ENCODE data around the gene RHPN2. TPM values are rescaled to one million over a fixed set of nuclear protein-coding genes. Genes with fewer than 3 reads are reported as not detected.

The RHPN2 gene
- total RNA-seq, 5 donors from 2014 or later (not counting 1 experiment from before 2014, with no cell fraction given): 0.16 to 0.66 (median 0.33) TPM

- no peak overlapping the region for H3K4me3 ChIP-seq (ENCODE audit: control insufficient read depth in 1 of 2, extremely low read depth in 1 of 2, low read length in 1 of 2)
- peaks cover 4 to 61% of the 10 kb centered on the region in 2 experiments for H3K27me3 ChIP-seq (replicated peaks in 1 of 2; ENCODE audit: control insufficient read depth in 2 of 2, extremely low read depth in 1 of 2, insufficient read depth in 2 of 2, low read length in 1 of 2)
- no peaks in the 10 kb centered on the region for H3K9me3 Mint-ChIP-seq
- ChIA-PET POLR2A (no interaction called here), CTCF (no interaction called here)
- ATAC-seq (replicated peaks in 1 of 4) (no peak), DNase-seq (no peak)
- H3K36me3 Mint-ChIP-seq: no peaks in the 10 kb centered on the region
- 100% methylated on average over 2 of the region's 5 CpGs for WGBS (ENCODE audit: insufficient coverage)
- H3K27ac Mint-ChIP-seq: no peak overlapping the region
- no peak overlapping the region for H3K27ac ChIP-seq (ENCODE audit: low read length)
- no peaks in the 10 kb centered on the region for H3K36me3 ChIP-seq (ENCODE audit: control insufficient read depth in 2 of 2, extremely low read depth in 1 of 2, insufficient read depth in 1 of 2, low read length in 1 of 2)
- H3K4me3 Mint-ChIP-seq: no peak overlapping the region
- H3K4me1 Mint-ChIP-seq: peaks cover 0 to 5% (median 5%) of the 10 kb centered on the region in 3 donors
- H3K4me1 ChIP-seq (ENCODE audit: control insufficient read depth in 1 of 2, extremely low read depth in 1 of 2, insufficient read depth in 2 of 2, low read length in 2 of 2): peaks cover 0 to 18% of the 10 kb centered on the region in 2 experiments
- H3K9me3 ChIP-seq: no peaks in the 10 kb centered on the region
- H3K27me3 Mint-ChIP-seq: peaks cover 18 to 38% of the 10 kb centered on the region in 2 donors
Observed at GRCh38 chr19:33060586-33060985, 4.1 kb downstream of the RHPN2 start.

GRCh38 chr19:33055718-33056117 is 9.0 kb downstream of the RHPN2 start:
- Histone ChIP-seq H3K9me3 (no peaks in the 10 kb centered on the region), H3K4me1 (ENCODE audit: control insufficient read depth in 1 of 2, extremely low read depth in 1 of 2, insufficient read depth in 2 of 2, low read length in 2 of 2) (no peaks in the 10 kb centered on the region), H3K36me3 (ENCODE audit: control insufficient read depth in 2 of 2, extremely low read depth in 1 of 2, insufficient read depth in 1 of 2, low read length in 1 of 2) (no peaks in the 10 kb centered on the region), H3K4me3 (ENCODE audit: control insufficient read depth in 1 of 2, extremely low read depth in 1 of 2, low read length in 1 of 2) (no peak overlapping the region), H3K27me3 (replicated peaks in 1 of 2; ENCODE audit: control insufficient read depth in 2 of 2, extremely low read depth in 1 of 2, insufficient read depth in 2 of 2, low read length in 1 of 2) (peaks cover 0 to 29% of the 10 kb centered on the region in 2 experiments), H3K27ac (ENCODE audit: low read length) (no peak overlapping the region)
- DNase-seq (no peak), ATAC-seq (replicated peaks in 1 of 4) (no peak)
- Mint-ChIP-seq H3K27ac (no peak overlapping the region), H3K27me3 (peaks cover 6 to 14% of the 10 kb centered on the region in 2 donors), H3K36me3 (no peaks in the 10 kb centered on the region), H3K4me1 (no peaks in the 10 kb centered on the region), H3K9me3 (no peaks in the 10 kb centered on the region), H3K4me3 (no peak overlapping the region)
- POLR2A ChIA-PET: interaction anchor here in 1 of 2 donors (0.7 kb wide), 1 partner anchor 44 kb away, joined by 3 read pairs; no protein-coding TSS in a partner anchor
- no CpG with 5 or more reads among the region's 2 CpGs for WGBS (ENCODE audit: insufficient coverage)
- CTCF ChIA-PET: no interaction called here

DNA sequence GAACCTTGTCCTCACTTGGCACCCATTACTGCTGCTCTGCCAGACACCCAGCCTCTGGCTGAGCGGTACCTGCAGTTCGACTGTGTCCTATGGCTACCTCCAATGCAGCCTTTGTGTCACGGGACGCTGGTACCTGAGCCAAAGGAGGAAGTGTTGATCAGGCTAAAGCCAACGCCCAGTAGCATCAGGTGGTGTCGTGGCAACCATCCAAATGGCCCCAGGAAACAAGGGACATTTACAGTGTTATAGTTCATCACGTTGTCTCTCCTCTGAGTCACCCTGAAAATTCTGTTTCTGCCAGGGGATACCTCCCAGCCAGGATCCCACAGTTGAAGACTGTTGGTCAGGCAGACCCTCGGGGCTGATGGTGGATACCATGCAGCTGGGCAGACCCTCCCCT is 10.1 kb downstream of the RHPN2 start:
- CTCF ChIA-PET: interaction anchor here (0.6 to 0.7 kb wide), 3 partner anchors 77 to 588 kb away, joined by 6 to 8 read pairs (median 6); no protein-coding TSS in a partner anchor
- H3K27ac ChIP-seq (ENCODE audit: low read length): no peak overlapping the region
- no peaks in the 10 kb centered on the region for H3K9me3 ChIP-seq
- Mint-ChIP-seq H3K27me3 (peaks cover 0 to 5% of the 10 kb centered on the region in 2 donors), H3K27ac (no peak overlapping the region), H3K4me1 (no peaks in the 10 kb centered on the region), H3K36me3 (no peaks in the 10 kb centered on the region), H3K4me3 (no peak overlapping the region), H3K9me3 (no peaks in the 10 kb centered on the region)
- peaks cover 0 to 19% of the 10 kb centered on the region in 2 experiments for H3K27me3 ChIP-seq (replicated peaks in 1 of 2; ENCODE audit: control insufficient read depth in 2 of 2, extremely low read depth in 1 of 2, insufficient read depth in 2 of 2, low read length in 1 of 2)
- H3K4me3 ChIP-seq (ENCODE audit: control insufficient read depth in 1 of 2, extremely low read depth in 1 of 2, low read length in 1 of 2): no peak overlapping the region
- POLR2A ChIA-PET: no interaction called here
- DNase-seq (no peak), ATAC-seq (replicated peaks in 1 of 4) (no peak)
- H3K36me3 ChIP-seq (ENCODE audit: control insufficient read depth in 2 of 2, extremely low read depth in 1 of 2, insufficient read depth in 1 of 2, low read length in 1 of 2): no peaks in the 10 kb centered on the region
- H3K4me1 ChIP-seq (ENCODE audit: control insufficient read depth in 1 of 2, extremely low read depth in 1 of 2, insufficient read depth in 2 of 2, low read length in 2 of 2): no peaks in the 10 kb centered on the region
- 69% methylated on average over 7 of the region's 8 CpGs for WGBS (ENCODE audit: insufficient coverage)

DNA sequence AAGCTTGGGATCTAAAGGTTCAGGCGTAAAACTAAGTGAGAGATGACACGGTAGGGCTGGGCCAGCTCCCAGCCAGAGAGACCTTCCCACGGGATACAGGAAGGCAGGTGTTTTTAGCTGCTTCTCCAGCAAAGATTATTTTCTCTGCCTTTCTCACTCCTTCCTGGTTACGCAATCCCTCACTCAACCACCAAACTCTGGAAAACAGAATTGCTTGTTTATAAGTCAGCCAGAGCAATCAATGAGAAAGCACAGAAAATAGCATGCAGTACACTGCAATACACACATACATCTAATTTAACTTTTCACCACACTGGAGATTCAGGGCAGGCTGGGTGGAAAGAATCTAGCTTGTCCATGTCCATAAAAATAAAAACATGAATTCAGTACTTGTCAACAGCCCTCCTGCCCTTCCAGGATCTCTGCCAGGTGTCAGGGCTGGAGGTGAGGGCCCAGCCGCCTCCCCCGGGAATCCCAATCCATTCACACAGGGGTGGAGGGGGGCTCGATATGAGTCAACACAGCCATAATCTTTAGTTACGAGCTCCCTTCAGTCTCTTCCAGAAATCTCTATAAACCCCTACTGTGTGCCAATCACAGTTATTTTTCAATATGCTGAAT is 12.2 kb downstream of the RHPN2 start:
- Histone ChIP-seq H3K36me3 (ENCODE audit: control insufficient read depth in 2 of 2, extremely low read depth in 1 of 2, insufficient read depth in 1 of 2, low read length in 1 of 2) (no peaks in the 10 kb centered on the region), H3K4me1 (ENCODE audit: control insufficient read depth in 1 of 2, extremely low read depth in 1 of 2, insufficient read depth in 2 of 2, low read length in 2 of 2) (no peaks in the 10 kb centered on the region), H3K9me3 (no peaks in the 10 kb centered on the region), H3K27me3 (replicated peaks in 1 of 2; ENCODE audit: control insufficient read depth in 2 of 2, extremely low read depth in 1 of 2, insufficient read depth in 2 of 2, low read length in 1 of 2) (peaks cover 0 to 13% of the 10 kb centered on the region in 2 experiments), H3K4me3 (ENCODE audit: control insufficient read depth in 1 of 2, extremely low read depth in 1 of 2, low read length in 1 of 2) (no peak overlapping the region), H3K27ac (ENCODE audit: low read length) (no peak overlapping the region)
- DNase-seq (no peak), ATAC-seq (replicated peaks in 1 of 4) (no peak)
- 68% methylated on average over 3 of the region's 8 CpGs for WGBS (ENCODE audit: insufficient coverage)
- Mint-ChIP-seq H3K4me1 (no peaks in the 10 kb centered on the region), H3K27ac (no peak overlapping the region), H3K27me3 (peaks cover 0 to 2% of the 10 kb centered on the region in 2 donors), H3K4me3 (no peak overlapping the region), H3K36me3 (no peaks in the 10 kb centered on the region), H3K9me3 (no peaks in the 10 kb centered on the region)
- CTCF ChIA-PET: no interaction called here
- POLR2A ChIA-PET: no interaction called here

GRCh38 chr19:33050110-33050509 is 14.6 kb downstream of the RHPN2 start:
- no peaks in the 10 kb centered on the region for H3K9me3 ChIP-seq
- Mint-ChIP-seq H3K4me1 (no peaks in the 10 kb centered on the region), H3K36me3 (no peaks in the 10 kb centered on the region), H3K27ac (no peak overlapping the region), H3K4me3 (no peak overlapping the region), H3K9me3 (no peaks in the 10 kb centered on the region), H3K27me3 (peaks cover 0 to 2% of the 10 kb centered on the region in 2 donors)
- no peaks in the 10 kb centered on the region for H3K4me1 ChIP-seq (ENCODE audit: control insufficient read depth in 1 of 2, extremely low read depth in 1 of 2, insufficient read depth in 2 of 2, low read length in 2 of 2)
- H3K4me3 ChIP-seq (ENCODE audit: control insufficient read depth in 1 of 2, extremely low read depth in 1 of 2, low read length in 1 of 2): no peak overlapping the region
- ATAC-seq (replicated peaks in 1 of 4) (no peak), DNase-seq (no peak)
- H3K36me3 ChIP-seq (ENCODE audit: control insufficient read depth in 2 of 2, extremely low read depth in 1 of 2, insufficient read depth in 1 of 2, low read length in 1 of 2): no peaks in the 10 kb centered on the region
- ChIA-PET POLR2A (no interaction called here), CTCF (no interaction called here)
- no peak overlapping the region for H3K27ac ChIP-seq (ENCODE audit: low read length)
- WGBS (ENCODE audit: insufficient coverage): 100% methylated on average over 1 of the region's 3 CpGs
- peaks cover 0 to 13% of the 10 kb centered on the region in 2 experiments for H3K27me3 ChIP-seq (replicated peaks in 1 of 2; ENCODE audit: control insufficient read depth in 2 of 2, extremely low read depth in 1 of 2, insufficient read depth in 2 of 2, low read length in 1 of 2)

DNA sequence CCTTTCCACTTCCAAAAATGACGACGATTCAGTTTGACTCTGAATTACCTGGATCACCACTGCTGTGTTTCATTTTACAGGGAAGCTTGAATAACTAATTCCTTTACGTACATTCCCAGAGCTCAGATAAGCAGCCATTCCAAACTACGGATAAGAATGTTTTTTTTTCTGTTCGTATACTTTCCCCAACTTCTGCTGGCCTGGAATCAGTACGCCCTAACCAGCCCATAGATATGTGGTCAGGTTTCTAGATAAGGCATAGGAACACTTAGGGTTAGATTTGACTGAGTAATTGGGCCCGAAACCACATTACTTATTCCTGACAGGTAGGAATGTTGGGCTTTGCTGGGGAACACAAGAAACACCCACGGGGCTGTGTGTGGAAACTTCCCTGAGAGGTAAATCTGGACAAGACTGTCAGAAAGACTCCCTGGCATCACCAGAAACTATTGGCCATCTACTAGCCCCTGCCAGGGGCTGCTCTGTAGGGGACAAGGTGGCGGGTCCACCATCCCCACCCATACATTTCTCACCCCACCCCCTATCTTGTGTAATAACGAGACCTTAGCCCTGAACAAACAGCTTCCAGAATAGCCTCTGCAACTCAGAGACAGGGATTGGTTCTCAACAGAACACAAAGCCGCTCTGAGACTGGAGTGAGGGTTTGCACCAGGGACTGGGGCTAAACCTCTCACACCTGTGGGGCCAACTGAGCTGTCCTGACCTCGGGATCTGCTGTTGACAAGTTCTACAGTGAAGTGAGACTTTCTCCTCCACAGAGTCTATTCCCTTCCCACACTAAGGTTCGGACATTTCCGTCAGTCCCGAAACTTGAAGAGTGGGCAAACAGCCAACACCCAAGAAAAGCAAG is 15.6 kb downstream of the RHPN2 start:
- Histone ChIP-seq H3K4me3 (ENCODE audit: control insufficient read depth in 1 of 2, extremely low read depth in 1 of 2, low read length in 1 of 2) (no peak overlapping the region), H3K27me3 (replicated peaks in 1 of 2; ENCODE audit: control insufficient read depth in 2 of 2, extremely low read depth in 1 of 2, insufficient read depth in 2 of 2, low read length in 1 of 2) (peaks cover 0 to 8% of the 10 kb centered on the region in 2 experiments), H3K36me3 (ENCODE audit: control insufficient read depth in 2 of 2, extremely low read depth in 1 of 2, insufficient read depth in 1 of 2, low read length in 1 of 2) (no peaks in the 10 kb centered on the region), H3K4me1 (ENCODE audit: control insufficient read depth in 1 of 2, extremely low read depth in 1 of 2, insufficient read depth in 2 of 2, low read length in 2 of 2) (no peaks in the 10 kb centered on the region), H3K9me3 (no peaks in the 10 kb centered on the region), H3K27ac (ENCODE audit: low read length) (no peak overlapping the region)
- Mint-ChIP-seq H3K27ac (no peak overlapping the region), H3K27me3 (peaks cover 0 to 2% of the 10 kb centered on the region in 2 donors), H3K4me3 (no peak overlapping the region), H3K9me3 (no peaks in the 10 kb centered on the region), H3K36me3 (no peaks in the 10 kb centered on the region), H3K4me1 (no peaks in the 10 kb centered on the region)
- ChIA-PET POLR2A (no interaction called here), CTCF (interaction anchor here (0.5 to 0.6 kb wide), 2 partner anchors 13 to 32 kb away, joined by 3 to 6 read pairs; partner anchors contain the start of gene GPATCH1 (in 1 of the 2))
- no peak for DNase-seq
- 88% methylated on average over 4 of the region's 15 CpGs for WGBS (ENCODE audit: insufficient coverage)
- no peak for ATAC-seq (replicated peaks in 1 of 4)

Measured in T-cell (primary cell).